Brain microvascular endothelial cell (primary cell): ENCODE data around the gene FSTL4.

Experiments
- DNase-seq: peaks from one replicate; pipeline ENCODE4 v3.0.0-alpha.2; 2020
- H3K27ac ChIP-seq: fragments of 250-450 bp; sonication (Bioruptor Pico); 2 replicates; pipeline ENCODE4 v1.5.1; 2020; ENCODE audit warnings: mild to moderate bottlenecking, moderate library complexity
- H3K27me3 ChIP-seq: fragments of 250-450 bp; sonication (Bioruptor Pico); replicated peaks from 2 replicates; pipeline ENCODE4 v1.5.1; 2020; ENCODE audit warnings: mild to moderate bottlenecking
- H3K36me3 ChIP-seq: fragments of 250-450 bp; sonication (Bioruptor Pico); replicated peaks from 2 replicates; pipeline ENCODE4 v1.5.1; 2020; ENCODE audit warnings: mild to moderate bottlenecking
- H3K4me3 ChIP-seq: 2 replicates; pipeline ENCODE4 v1.5.1; 2011; ENCODE audit warnings: low read depth, mild to moderate bottlenecking, control low read depth, low read length, moderate library complexity
- in situ Hi-C: cut with HindIII; loops from 2 replicates; pipeline ENCODE4 v1.10.0; 2017; ENCODE audit warnings: low sequenced_read_pairs, low pct_ligation_motif_present
- TF ChIP-seq, protein P1 (sequence below): IDR thresholded peaks from 2 replicates; pipeline ENCODE4 v1.5.1; 2011; ENCODE audit warnings: low read depth, mild to moderate bottlenecking, moderate library complexity, low read length, control low read depth, inconsistent platforms; ENCODE audit errors: missing control alignments

Gene FSTL4

DNA sequence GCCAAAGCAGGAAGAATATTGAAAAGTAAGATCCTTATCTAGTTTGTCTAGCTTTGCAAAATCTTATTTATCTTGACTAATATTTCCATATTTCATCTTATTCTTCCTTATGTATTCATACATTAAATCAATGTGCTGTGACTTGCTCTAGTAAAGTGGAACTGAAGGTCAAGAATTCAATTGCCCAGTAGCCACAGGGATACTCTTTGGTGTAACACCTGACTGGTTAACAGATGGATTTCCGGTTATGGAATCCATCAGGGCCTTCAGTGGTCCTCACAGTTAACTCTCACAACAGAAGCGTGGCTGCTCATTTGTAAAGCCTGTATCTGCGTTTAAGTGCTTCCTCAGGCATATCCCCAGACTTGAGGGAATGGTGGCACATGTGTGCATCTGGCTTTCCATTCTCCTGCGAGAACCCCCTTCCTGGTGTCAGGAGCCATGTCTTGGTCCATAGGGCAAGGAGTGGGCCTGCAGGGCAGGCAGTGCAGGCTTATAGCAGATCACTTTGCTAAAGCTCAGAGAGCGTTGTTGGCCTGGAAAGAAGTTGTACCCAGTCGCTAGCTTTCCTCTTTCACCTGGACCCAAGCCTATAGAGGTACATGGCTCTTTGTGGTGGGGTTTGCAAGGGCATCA lies 461.3 kb downstream of the FSTL4 start:
- in situ Hi-C loops = no loop called here
- TF ChIP-seq, protein P1, sequence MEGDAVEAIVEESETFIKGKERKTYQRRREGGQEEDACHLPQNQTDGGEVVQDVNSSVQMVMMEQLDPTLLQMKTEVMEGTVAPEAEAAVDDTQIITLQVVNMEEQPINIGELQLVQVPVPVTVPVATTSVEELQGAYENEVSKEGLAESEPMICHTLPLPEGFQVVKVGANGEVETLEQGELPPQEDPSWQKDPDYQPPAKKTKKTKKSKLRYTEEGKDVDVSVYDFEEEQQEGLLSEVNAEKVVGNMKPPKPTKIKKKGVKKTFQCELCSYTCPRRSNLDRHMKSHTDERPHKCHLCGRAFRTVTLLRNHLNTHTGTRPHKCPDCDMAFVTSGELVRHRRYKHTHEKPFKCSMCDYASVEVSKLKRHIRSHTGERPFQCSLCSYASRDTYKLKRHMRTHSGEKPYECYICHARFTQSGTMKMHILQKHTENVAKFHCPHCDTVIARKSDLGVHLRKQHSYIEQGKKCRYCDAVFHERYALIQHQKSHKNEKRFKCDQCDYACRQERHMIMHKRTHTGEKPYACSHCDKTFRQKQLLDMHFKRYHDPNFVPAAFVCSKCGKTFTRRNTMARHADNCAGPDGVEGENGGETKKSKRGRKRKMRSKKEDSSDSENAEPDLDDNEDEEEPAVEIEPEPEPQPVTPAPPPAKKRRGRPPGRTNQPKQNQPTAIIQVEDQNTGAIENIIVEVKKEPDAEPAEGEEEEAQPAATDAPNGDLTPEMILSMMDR = no peak
- H3K27ac ChIP-seq = no peak overlapping the region
- no peaks in the 10 kb centered on the region for H3K36me3 ChIP-seq
- H3K4me3 ChIP-seq = no peak overlapping the region
- no peak for DNase-seq
- no peaks in the 10 kb centered on the region for H3K27me3 ChIP-seq

DNA sequence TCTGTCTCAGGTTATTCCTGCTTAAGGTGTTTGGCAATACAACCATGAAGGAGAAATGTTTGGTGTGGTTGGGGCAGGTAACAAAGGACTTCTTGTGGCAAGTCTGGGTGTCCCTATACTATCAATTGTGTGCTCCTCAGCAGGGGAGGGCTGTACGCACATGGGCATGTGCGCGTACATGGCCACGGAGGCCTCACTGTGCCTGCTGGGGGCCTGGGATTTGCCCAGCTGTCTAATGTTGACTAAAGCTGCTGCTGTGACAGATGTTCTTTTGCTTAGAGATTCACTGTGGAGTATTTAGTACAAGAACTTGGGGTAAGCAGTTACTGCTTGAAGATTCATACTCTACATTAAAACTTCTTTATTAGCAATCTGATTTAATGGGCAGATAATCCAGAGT lies 463.0 kb downstream of the FSTL4 start:
- Histone ChIP-seq H3K27ac (no peak overlapping the region), H3K36me3 (no peaks in the 10 kb centered on the region), H3K27me3 (no peaks in the 10 kb centered on the region), H3K4me3 (no peak overlapping the region)
- in situ Hi-C loops = no loop called here
- DNase-seq = no peak
- TF ChIP-seq, protein P1 = no peak

DNA sequence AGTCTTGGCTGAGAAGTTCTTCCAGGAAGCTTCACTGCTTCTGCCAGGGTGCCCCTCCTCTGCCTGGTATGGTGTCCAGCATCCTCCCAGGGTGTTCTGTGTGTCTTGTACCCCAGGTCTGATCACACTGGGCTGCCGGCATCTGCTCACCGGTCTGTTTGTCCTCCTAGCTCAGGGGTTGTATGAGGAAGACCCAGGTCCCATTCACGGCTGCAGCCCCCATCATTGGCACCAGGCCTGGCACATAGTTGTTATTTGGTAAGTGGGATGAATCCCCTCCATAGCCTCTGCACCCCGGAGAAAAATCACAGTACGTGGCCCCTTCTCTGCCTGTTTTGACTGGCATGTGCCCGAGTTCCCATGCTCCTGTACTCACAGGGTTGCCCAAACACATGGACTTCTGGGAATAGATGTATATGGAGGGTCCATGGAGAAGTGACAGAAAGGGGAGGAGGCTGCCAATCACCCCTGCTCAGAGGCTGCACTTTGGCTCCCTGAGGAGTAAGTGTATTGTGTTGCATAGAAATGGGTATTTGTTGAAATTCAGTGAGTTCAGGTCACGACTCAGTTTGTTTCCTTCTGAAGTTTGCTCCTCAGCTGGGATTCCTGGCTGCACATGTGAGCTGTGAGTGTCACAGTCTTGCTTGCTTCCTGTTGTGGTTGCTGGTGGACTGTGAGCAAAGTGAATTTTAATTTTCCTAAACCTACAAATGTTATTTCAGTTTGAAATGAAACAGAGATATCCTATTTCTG lies 464.4 kb downstream of the FSTL4 start:
- in situ Hi-C loops = no loop called here
- H3K27me3 ChIP-seq = no peaks in the 10 kb centered on the region
- peak; percentile 12 for DNase-seq
- no peaks in the 10 kb centered on the region for H3K36me3 ChIP-seq
- TF ChIP-seq, protein P1 = no peak
- H3K4me3 ChIP-seq = no peak overlapping the region
- H3K27ac ChIP-seq = no peak overlapping the region

DNA sequence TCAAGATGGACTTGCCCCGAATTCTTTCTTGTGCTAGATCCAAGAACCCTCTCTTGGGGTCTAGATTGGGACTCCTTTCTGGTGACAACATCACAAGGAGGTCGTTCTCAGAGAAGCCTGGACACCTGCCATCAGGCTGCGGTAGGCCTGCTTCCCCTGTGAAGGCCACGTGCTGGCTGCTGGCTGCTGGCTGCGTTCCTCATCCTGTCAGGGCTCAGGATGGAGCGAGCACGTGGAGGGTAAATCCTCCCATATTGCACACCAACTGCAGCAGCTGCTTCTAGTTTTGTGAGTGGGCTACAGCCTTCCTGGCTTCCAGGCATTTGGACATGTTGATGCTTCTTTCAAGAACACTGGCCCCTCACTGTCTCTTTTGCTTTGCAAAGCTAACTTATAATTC lies 464.9 kb downstream of the FSTL4 start:
- Histone ChIP-seq H3K4me3 (no peak overlapping the region), H3K27ac (no peak overlapping the region), H3K27me3 (no peaks in the 10 kb centered on the region), H3K36me3 (no peaks in the 10 kb centered on the region)
- TF ChIP-seq, protein P1 = no peak
- in situ Hi-C loops = no loop called here
- DNase-seq = peak; percentile 3
